KMS-11 (cell line): Measurements from ENCODE around the gene CAMLG.

Experiments used
- H2AFZ ChIP-seq: fragments of 200-600 bp; sonication (generic); 2 replicates; pipeline ENCODE4 v1.6.1; 2016; ENCODE audit warnings: antibody characterized with exemption, mixed run types, low read depth
- H3K27ac ChIP-seq: fragments of 200-600 bp; sonication (generic); 2 replicates; pipeline ENCODE4 v1.6.1; 2016; ENCODE audit warnings: mild to moderate bottlenecking, mixed run types
- H3K27me3 ChIP-seq: fragments of 200-600 bp; sonication (generic); 2 replicates; pipeline ENCODE4 v1.6.1; 2017; ENCODE audit warnings: mild to moderate bottlenecking, low read depth, mixed run types, moderate library complexity; ENCODE audit not compliant: insufficient read depth
- H3K36me3 ChIP-seq: fragments of 200-600 bp; sonication (generic); 2 replicates; pipeline ENCODE4 v1.6.1; 2017; ENCODE audit warnings: mild to moderate bottlenecking, mixed run types; ENCODE audit not compliant: insufficient read depth
- H3K4me1 ChIP-seq: fragments of 200-600 bp; sonication (generic); 2 replicates; pipeline ENCODE4 v1.6.1; 2016; ENCODE audit warnings: mild to moderate bottlenecking, low read depth, mixed run types; ENCODE audit not compliant: poor library complexity, severe bottlenecking
- H3K4me2 ChIP-seq: fragments of 200-600 bp; sonication (generic); 2 replicates; pipeline ENCODE4 v1.7.0; 2016; ENCODE audit warnings: mild to moderate bottlenecking, mixed run types
- H3K4me3 ChIP-seq: fragments of 200-600 bp; sonication (generic); IDR thresholded peaks from 2 replicates; pipeline ENCODE4 v1.6.1; 2017; ENCODE audit warnings: low read depth, low read length, mixed read lengths; ENCODE audit not compliant: insufficient read depth
- H3K79me2 ChIP-seq: fragments of 200-600 bp; sonication (generic); 2 replicates; pipeline ENCODE4 v1.6.1; 2016; ENCODE audit warnings: low read depth, mixed run types; ENCODE audit not compliant: insufficient read depth
- H3K9ac ChIP-seq: fragments of 200-600 bp; sonication (generic); 2 replicates; pipeline ENCODE4 v1.6.1; 2016; ENCODE audit warnings: mild to moderate bottlenecking, mixed run types
- H4K20me1 ChIP-seq: fragments of 200-600 bp; sonication (generic); 2 replicates; pipeline ENCODE4 v1.6.1; 2016; ENCODE audit warnings: mild to moderate bottlenecking, mixed run types; ENCODE audit not compliant: insufficient read depth
- CTCF ChIP-seq: fragments of 200-600 bp; sonication (generic); conservative IDR thresholded peaks from 2 replicates; pipeline ENCODE4 v1.6.1; 2017; ENCODE audit warnings: low read depth, mild to moderate bottlenecking, antibody characterized with exemption, low read length, moderate library complexity, mixed read lengths

The CAMLG gene

GRCh38 chr5:134769206-134769605 lies 30.9 kb downstream of the CAMLG start:
- no peak overlapping the region for H3K4me3 ChIP-seq
- H3K9ac ChIP-seq = no peak overlapping the region
- no peak overlapping the region for H3K27ac ChIP-seq
- no peak overlapping the region for H3K4me2 ChIP-seq
- no peaks in the 10 kb centered on the region for H4K20me1 ChIP-seq
- H2AFZ ChIP-seq = no peak overlapping the region
- no peaks in the 10 kb centered on the region for H3K27me3 ChIP-seq
- H3K79me2 ChIP-seq = peaks cover 6% of the 10 kb centered on the region; the same call in 1 of the 2 replicates
- no peak for TF ChIP-seq CTCF
- H3K36me3 ChIP-seq = peaks cover 15% of the 10 kb centered on the region; the same call in 1 of the 2 replicates
- no peaks in the 10 kb centered on the region for H3K4me1 ChIP-seq

GRCh38 chr5:134772461-134773125 lies 34.2 kb downstream of the CAMLG start:
- Histone ChIP-seq H2AFZ (no peak overlapping the region), H3K36me3 (peaks cover 5% of the 10 kb centered on the region; the same call in 1 of the 2 replicates), H3K27ac (no peak overlapping the region), H3K27me3 (no peaks in the 10 kb centered on the region), H3K4me1 (no peaks in the 10 kb centered on the region), H3K9ac (no peak overlapping the region), H3K4me2 (no peak overlapping the region), H3K4me3 (no peak overlapping the region), H3K79me2 (no peaks in the 10 kb centered on the region), H4K20me1 (no peaks in the 10 kb centered on the region)
- no peak for TF ChIP-seq CTCF

GRCh38 chr5:134777366-134777765 lies 39.0 kb downstream of the CAMLG start:
- Histone ChIP-seq H4K20me1 (no peaks in the 10 kb centered on the region), H2AFZ (no peak overlapping the region), H3K79me2 (no peaks in the 10 kb centered on the region), H3K4me1 (no peaks in the 10 kb centered on the region), H3K36me3 (peaks cover 5% of the 10 kb centered on the region; the same call in 1 of the 2 replicates), H3K4me3 (no peak overlapping the region), H3K27me3 (no peaks in the 10 kb centered on the region), H3K4me2 (no peak overlapping the region), H3K27ac (no peak overlapping the region), H3K9ac (no peak overlapping the region)
- no peak for TF ChIP-seq CTCF

GRCh38 chr5:134784241-134784920 lies 46.0 kb downstream of the CAMLG start:
- Histone ChIP-seq H3K4me2 (no peak overlapping the region), H3K4me1 (no peaks in the 10 kb centered on the region), H3K27ac (no peak overlapping the region), H2AFZ (no peak overlapping the region), H3K79me2 (no peaks in the 10 kb centered on the region), H3K27me3 (no peaks in the 10 kb centered on the region), H3K4me3 (no peak overlapping the region), H3K36me3 (peaks cover 17% of the 10 kb centered on the region), H3K9ac (no peak overlapping the region), H4K20me1 (no peaks in the 10 kb centered on the region)
- TF ChIP-seq CTCF = no peak
